ENCODE data around the gene RNF224. TPM values are rescaled to one million over a fixed set of nuclear protein-coding genes. Genes with fewer than 3 reads are reported as not detected.

RNF224 gene
- polyA plus RNA-seq, 1 of the 3 experiments (the other 2 are of a cell fraction): 0.03 TPM

DNA sequence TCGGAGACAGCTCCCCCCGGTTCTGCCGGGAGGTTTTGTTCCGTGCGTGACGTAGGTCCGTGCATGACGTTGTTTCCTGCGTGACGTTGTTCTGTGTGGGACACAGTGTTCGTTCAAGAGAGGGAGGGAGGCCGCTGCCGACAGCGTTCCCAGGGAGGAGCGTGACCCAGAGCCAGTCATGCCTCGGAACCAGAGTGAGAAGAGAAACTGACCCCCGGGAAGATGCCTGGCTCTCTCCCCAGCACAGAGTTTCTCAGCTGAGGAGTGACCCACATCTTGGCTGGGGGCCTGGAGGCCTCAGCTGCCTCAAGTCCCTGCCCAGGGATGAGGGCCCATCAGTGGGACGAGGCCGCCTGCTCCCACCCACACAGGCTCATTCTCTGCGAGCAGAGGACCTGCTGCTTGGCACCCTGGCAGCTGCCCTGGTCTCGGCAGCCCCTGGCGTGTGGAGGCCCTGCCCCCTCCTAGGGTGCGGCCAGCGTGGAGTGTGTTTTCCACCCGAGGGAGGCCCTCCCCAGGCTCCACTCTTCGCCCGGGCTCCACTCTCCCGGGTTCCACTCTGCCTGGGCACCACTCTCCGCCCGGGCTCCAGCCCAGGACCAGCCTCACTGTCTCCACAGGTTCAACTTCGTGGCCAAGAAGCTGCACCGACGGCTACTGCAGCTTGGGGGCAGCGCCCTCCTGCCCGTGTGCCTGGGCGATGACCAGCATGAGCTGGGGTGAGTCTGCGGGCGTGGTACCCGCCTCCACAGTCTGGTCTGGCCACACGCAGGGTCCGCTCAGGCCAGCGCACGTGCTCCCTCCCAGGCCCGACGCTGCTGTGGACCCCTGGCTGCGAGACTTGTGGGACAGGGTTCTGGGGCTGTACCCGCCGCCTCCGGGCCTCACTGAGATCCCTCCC, 13.9 kb upstream of the RNF224 start:
- Histone ChIP-seq H3K4me2 (no peak overlapping the region), H3K9ac (no peak overlapping the region)
- TF ChIP-seq FOSL2 (IDR thresholded peaks at IDR 0.05; ENCODE audit: borderline replicate concordance, low read depth): no peak
- TF ChIP-seq, protein P1, sequence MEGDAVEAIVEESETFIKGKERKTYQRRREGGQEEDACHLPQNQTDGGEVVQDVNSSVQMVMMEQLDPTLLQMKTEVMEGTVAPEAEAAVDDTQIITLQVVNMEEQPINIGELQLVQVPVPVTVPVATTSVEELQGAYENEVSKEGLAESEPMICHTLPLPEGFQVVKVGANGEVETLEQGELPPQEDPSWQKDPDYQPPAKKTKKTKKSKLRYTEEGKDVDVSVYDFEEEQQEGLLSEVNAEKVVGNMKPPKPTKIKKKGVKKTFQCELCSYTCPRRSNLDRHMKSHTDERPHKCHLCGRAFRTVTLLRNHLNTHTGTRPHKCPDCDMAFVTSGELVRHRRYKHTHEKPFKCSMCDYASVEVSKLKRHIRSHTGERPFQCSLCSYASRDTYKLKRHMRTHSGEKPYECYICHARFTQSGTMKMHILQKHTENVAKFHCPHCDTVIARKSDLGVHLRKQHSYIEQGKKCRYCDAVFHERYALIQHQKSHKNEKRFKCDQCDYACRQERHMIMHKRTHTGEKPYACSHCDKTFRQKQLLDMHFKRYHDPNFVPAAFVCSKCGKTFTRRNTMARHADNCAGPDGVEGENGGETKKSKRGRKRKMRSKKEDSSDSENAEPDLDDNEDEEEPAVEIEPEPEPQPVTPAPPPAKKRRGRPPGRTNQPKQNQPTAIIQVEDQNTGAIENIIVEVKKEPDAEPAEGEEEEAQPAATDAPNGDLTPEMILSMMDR (IDR thresholded peaks at IDR 0.05): peak; percentile 24; the same call in 1 of the 2 replicates

DNA sequence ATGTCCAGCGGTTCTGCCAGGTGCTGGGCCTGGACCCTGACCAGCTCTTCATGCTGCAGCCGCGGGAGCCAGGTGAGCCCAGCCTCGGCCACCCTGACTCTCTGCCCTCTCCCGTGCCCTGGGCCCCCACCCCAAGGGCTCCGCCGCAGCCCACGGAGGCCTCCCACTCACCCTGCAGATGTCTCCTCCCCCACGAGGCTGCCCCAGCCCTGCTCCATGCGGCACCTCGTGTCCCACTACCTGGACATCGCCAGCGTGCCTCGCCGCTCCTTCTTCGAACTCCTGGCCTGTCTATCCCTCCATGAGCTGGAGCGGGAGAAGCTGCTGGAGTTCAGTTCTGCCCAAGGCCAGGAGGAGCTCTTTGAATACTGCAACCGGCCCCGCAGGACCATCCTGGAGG, 12.7 kb upstream of the RNF224 start:
- no peaks in the 10 kb centered on the region for H3F3A ChIP-seq (replicated peaks; ENCODE audit: insufficient read depth)
- no peaks in the 10 kb centered on the region for H3K79me2 ChIP-seq (ENCODE audit: insufficient read depth)
- H3K9me2 ChIP-seq: no peaks in the 10 kb centered on the region
- H3K9me3 ChIP-seq: no peaks in the 10 kb centered on the region
- H3K9ac ChIP-seq: no peak overlapping the region
- no peak overlapping the region for H3K4me3 ChIP-seq (ENCODE audit: low read depth in 2 of 2, low read length in 1 of 2)
- no peak overlapping the region for H2AFZ ChIP-seq (ENCODE audit: low read depth)
- TF ChIP-seq RCOR1 (IDR thresholded peaks at IDR 0.05; ENCODE audit: low read length) (no peak), NRF1 (IDR thresholded peaks at IDR 0.05; ENCODE audit: low read depth, low read length) (no peak)
- no peak overlapping the region for H3K27ac ChIP-seq (ENCODE audit: low read depth in 2 of 2, low read length in 1 of 2)
- ChIA-PET CTCF (interaction anchor here (1.9 kb wide), 1 partner anchor 12 kb away, joined by 6 read pairs; the partner anchor contains the start of gene RNF224), POLR2A (interaction anchor here (1.3 to 1.9 kb wide), 2 partner anchors 14 to 26 kb away, joined by 3 to 6 read pairs; partner anchors contain the start of genes TPRN and TUBB4B)
- no peak overlapping the region for H3K4me2 ChIP-seq
- WGBS (ENCODE audit: low lambda C conversion rate): 95% methylated on average over 18 of the region's 19 CpGs
- 0 out of 4 replicates have a peak, but pooled peaks cover 0 to 5% of the 10 kb centered on the region in 2 experiments for H3K4me1 ChIP-seq (ENCODE audit: control insufficient read depth in 1 of 2, insufficient read depth in 2 of 2, low read depth in 1 of 2, low read length in 1 of 2)
- peaks cover 0 to 14% of the 10 kb centered on the region in 2 experiments for H3K36me3 ChIP-seq (replicated peaks in 1 of 2; ENCODE audit: control insufficient read depth in 1 of 2, insufficient read depth in 2 of 2, low read length in 1 of 2)
- H4K20me1 ChIP-seq (ENCODE audit: insufficient read depth): no peaks in the 10 kb centered on the region
- DNase-seq: no peak
- no peaks in the 10 kb centered on the region for H3K27me3 ChIP-seq (ENCODE audit: insufficient read depth)

More for the DNA sequence above, 13.9 kb upstream of the RNF224 start:
- Histone ChIP-seq H3K36me3 (replicated peaks in 1 of 2; ENCODE audit: control insufficient read depth in 1 of 2, insufficient read depth in 2 of 2, low read length in 1 of 2) (peaks cover 0 to 14% of the 10 kb centered on the region in 2 experiments), H2AFZ (ENCODE audit: low read depth) (no peak overlapping the region), H3K27ac (ENCODE audit: low read depth in 2 of 2, low read length in 1 of 2) (no peak overlapping the region), H3K27me3 (ENCODE audit: insufficient read depth) (no peaks in the 10 kb centered on the region), H4K20me1 (ENCODE audit: insufficient read depth) (no peaks in the 10 kb centered on the region), H3K9me2 (no peaks in the 10 kb centered on the region), H3K4me3 (ENCODE audit: low read depth in 2 of 2, low read length in 1 of 2) (no peak overlapping the region), H3K79me2 (ENCODE audit: insufficient read depth) (peaks cover 1% of the 10 kb centered on the region; the same call in 1 of the 2 replicates), H3K9me3 (no peaks in the 10 kb centered on the region), H3F3A (replicated peaks; ENCODE audit: insufficient read depth) (no peaks in the 10 kb centered on the region), H3K4me1 (ENCODE audit: control insufficient read depth in 1 of 2, insufficient read depth in 2 of 2, low read depth in 1 of 2, low read length in 1 of 2) (no peaks in the 10 kb centered on the region)
- peak; percentile 58 for DNase-seq
- POLR2A ChIA-PET: interaction anchor here (1.3 to 1.9 kb wide), 2 partner anchors 13 to 27 kb away, joined by 3 to 6 read pairs; partner anchors contain the start of genes TPRN and TUBB4B
- CTCF ChIA-PET: interaction anchor here (0.9 to 1.9 kb wide), 5 partner anchors 14 to 305 kb away, joined by 3 to 6 read pairs (median 4); partner anchors contain the start of gene RNF224
- WGBS (ENCODE audit: low lambda C conversion rate): 94% methylated on average over 25 of the region's 49 CpGs

Data from SK-N-SH (cell line).